Thoracic aorta (tissue), 2 donors: Measurements from ENCODE around the gene ASTE1. TPM values are rescaled to one million over a fixed set of nuclear protein-coding genes. Genes with fewer than 3 reads are reported as not detected.

Experiments
- ATAC-seq: fragments of 150-250 bp; one replicate; pipeline ENCODE4 v1.8.0; 2017; ENCODE audit warnings: low read depth; ENCODE audit not compliant: insufficient number of reproducible peaks, low FRiP score
- DNase-seq: peaks from one replicate; pipeline ENCODE4 v3.0.0-alpha.2; 2020; ENCODE audit warnings: low spot score
- H3K27ac ChIP-seq, 2 donors: fragments of 200-600 bp; sonication (generic); 1 replicate in 1 of 2; 2 replicates in 1 of 2; pipeline ENCODE4 v1.5.1; 2016; ENCODE audit warnings: mild to moderate bottlenecking in 2 of 2, moderate library complexity in 2 of 2
- H3K27me3 ChIP-seq: fragments of 200-600 bp; sonication (generic); replicated peaks from 2 replicates; pipeline ENCODE4 v1.6.0; 2016; ENCODE audit warnings: mild to moderate bottlenecking; ENCODE audit not compliant: insufficient read depth
- H3K36me3 ChIP-seq: fragments of 200-600 bp; sonication (generic); one replicate; pipeline ENCODE4 v1.5.1; 2016
- H3K4me1 ChIP-seq, 2 donors: fragments of 200-600 bp; sonication (generic); 1 replicate in 1 of 2; 2 replicates in 1 of 2; pipeline versions ENCODE4 v1.5.1 to v1.6.0; 2016; ENCODE audit warnings: low read depth in 2 of 2, mild to moderate bottlenecking in 1 of 2; ENCODE audit not compliant: control insufficient read depth in 1 of 2
- H3K4me3 ChIP-seq: fragments of 200-600 bp; sonication (generic); 2 replicates; pipeline ENCODE4 v1.5.1; 2016; ENCODE audit warnings: mild to moderate bottlenecking
- H3K9me3 ChIP-seq: fragments of 200-600 bp; sonication (generic); 2 replicates; pipeline ENCODE4 v1.5.1; 2016
- total RNA-seq, 2 donors: library from RNA; depleted of rRNA; stranded (reverse); fragments of >200 nt; gene quantifications; one replicate each; pipeline versions ENCODE4 v1.1.0 to v1.2.3, GENCODE V29; 2016
- TF ChIP-seq, protein P1 (sequence below): fragments of 200-600 bp; sonication (generic); IDR thresholded peaks from one replicate; pipeline ENCODE4 v1.5.1; 2019; ENCODE audit warnings: antibody characterized with exemption

ASTE1 gene
- total RNA-seq, 2 donors from 2014 or later, result 4.6 to 6.3 TPM

DNA sequence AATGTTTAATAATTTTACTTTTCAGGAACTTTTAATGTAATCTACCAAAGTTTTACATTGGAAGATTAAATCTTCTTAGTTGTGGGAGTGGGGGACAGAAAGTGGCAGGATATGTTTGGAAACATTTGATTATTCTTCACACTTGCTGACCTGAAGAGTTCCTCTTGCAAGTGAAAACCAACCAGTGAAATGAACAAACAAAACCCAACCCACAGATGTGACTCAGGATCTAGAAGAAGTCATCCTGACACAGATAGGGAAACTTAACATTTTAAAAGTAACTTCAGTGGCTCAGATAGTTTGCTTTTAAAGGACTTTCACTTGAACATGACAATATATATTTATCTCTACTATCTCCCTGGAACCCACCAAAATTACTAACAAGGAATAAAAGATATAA, 55.4 kb downstream of the ASTE1 start:
- TF ChIP-seq, protein P1, sequence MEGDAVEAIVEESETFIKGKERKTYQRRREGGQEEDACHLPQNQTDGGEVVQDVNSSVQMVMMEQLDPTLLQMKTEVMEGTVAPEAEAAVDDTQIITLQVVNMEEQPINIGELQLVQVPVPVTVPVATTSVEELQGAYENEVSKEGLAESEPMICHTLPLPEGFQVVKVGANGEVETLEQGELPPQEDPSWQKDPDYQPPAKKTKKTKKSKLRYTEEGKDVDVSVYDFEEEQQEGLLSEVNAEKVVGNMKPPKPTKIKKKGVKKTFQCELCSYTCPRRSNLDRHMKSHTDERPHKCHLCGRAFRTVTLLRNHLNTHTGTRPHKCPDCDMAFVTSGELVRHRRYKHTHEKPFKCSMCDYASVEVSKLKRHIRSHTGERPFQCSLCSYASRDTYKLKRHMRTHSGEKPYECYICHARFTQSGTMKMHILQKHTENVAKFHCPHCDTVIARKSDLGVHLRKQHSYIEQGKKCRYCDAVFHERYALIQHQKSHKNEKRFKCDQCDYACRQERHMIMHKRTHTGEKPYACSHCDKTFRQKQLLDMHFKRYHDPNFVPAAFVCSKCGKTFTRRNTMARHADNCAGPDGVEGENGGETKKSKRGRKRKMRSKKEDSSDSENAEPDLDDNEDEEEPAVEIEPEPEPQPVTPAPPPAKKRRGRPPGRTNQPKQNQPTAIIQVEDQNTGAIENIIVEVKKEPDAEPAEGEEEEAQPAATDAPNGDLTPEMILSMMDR, result no peak

DNA sequence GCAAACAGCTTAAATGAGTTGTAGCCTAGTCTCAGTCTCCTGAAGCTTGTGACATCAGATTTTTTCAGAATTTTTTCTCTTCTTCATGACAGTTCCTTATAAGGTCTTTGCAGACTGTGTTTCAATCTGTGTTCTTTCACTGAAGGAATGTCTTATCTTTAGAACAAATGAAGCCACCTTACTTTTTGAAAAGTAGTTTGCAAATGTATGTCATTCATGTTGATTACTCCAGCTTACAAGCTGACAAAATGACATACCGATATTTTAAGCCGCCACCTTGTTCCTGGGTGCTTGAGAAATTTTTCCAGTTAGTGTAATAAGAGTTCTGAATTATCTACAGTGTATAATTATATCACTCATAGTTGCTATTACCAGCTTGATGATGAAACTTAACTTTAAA, 57.0 kb downstream of the ASTE1 start:
- H3K36me3 ChIP-seq, result peaks cover 9% of the 10 kb centered on the region
- no peaks in the 10 kb centered on the region for H3K4me1 ChIP-seq
- H3K4me3 ChIP-seq, result no peak overlapping the region
- no peak for DNase-seq
- TF ChIP-seq, protein P1, result no peak
- H3K27me3 ChIP-seq, result no peaks in the 10 kb centered on the region
- no peak overlapping the region for H3K27ac ChIP-seq
- ATAC-seq, result no peak
- no peaks in the 10 kb centered on the region for H3K9me3 ChIP-seq

More for the DNA sequence above, 55.4 kb downstream of the ASTE1 start:
- H3K4me3 ChIP-seq, result no peak overlapping the region
- H3K4me1 ChIP-seq, result no peaks in the 10 kb centered on the region
- no peaks in the 10 kb centered on the region for H3K27me3 ChIP-seq
- ATAC-seq (no peak), DNase-seq (no peak)
- peaks cover 3% of the 10 kb centered on the region for H3K36me3 ChIP-seq
- no peak overlapping the region for H3K27ac ChIP-seq
- no peaks in the 10 kb centered on the region for H3K9me3 ChIP-seq

DNA sequence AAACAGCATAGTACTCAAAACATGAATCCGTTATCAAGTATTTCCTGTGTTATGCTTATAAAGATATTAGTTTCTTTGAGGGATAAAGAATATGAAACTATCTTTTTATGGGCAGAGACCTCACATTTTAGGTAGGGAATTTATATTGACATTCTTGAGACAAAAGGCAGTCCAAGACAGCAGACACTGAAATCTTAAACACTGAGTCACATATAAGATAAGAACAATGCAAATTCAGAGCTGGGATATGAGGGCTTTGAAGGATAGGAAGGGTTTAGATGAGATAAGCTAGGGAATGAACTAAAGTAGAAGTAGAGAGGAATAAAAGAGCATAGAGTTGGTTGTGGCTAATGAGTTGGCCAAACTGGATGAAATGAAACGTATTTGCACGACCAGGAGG, 58.4 kb downstream of the ASTE1 start:
- H3K27ac ChIP-seq, result no peak overlapping the region
- ATAC-seq (no peak), DNase-seq (no peak)
- H3K9me3 ChIP-seq, result no peaks in the 10 kb centered on the region
- H3K36me3 ChIP-seq, result peaks cover 9% of the 10 kb centered on the region
- H3K4me3 ChIP-seq, result no peak overlapping the region
- TF ChIP-seq, protein P1, result no peak
- no peaks in the 10 kb centered on the region for H3K27me3 ChIP-seq
- no peaks in the 10 kb centered on the region for H3K4me1 ChIP-seq

DNA sequence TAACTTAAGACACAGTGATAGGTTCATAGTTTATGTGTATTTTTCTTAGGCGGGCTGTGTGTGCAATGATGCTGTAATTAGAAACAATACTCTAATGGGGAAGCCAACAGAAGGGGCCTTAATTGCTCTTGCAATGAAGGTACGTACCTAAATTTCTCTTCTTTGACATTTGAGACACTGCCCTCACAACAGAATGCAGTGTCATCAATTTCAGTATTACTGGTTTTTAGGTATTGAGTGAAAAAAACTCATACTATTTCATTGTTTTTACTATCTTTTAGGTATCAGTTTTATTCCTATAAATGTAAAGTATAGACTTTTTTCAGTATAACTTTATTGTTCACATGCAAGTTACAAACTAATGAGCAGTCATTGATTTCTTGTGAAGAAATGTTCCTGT, 59.3 kb downstream of the ASTE1 start:
- H3K36me3 ChIP-seq, result peaks cover 9% of the 10 kb centered on the region
- no peak overlapping the region for H3K4me3 ChIP-seq

DNA sequence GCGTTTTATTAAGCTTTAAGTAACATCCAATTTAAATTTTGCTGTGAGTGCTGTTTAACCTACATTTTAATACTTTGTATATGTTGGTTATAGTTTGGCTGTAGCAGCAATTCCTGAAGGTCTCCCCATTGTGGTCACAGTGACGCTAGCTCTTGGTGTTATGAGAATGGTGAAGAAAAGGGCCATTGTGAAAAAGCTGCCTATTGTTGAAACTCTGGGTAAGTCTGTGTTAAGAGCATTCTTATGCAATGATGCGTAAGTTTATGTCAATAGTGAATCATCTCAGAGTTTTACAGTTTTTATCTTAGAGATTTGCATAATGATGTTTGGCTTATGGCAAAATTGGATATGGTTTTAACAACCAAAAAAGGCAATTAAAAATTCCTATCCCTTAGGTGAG, 62.7 kb downstream of the ASTE1 start:
- ATAC-seq (no peak), DNase-seq (no peak)
- Histone ChIP-seq H3K27ac (no peak overlapping the region), H3K9me3 (no peaks in the 10 kb centered on the region), H3K4me1 (no peaks in the 10 kb centered on the region), H3K27me3 (no peaks in the 10 kb centered on the region), H3K36me3 (peaks cover 16% of the 10 kb centered on the region), H3K4me3 (no peak overlapping the region)
- TF ChIP-seq, protein P1, result no peak

More for the DNA sequence above, 59.3 kb downstream of the ASTE1 start:
- no peaks in the 10 kb centered on the region for H3K4me1 ChIP-seq
- no peaks in the 10 kb centered on the region for H3K9me3 ChIP-seq
- no peak for ATAC-seq
- TF ChIP-seq, protein P1, result no peak
- no peak for DNase-seq
- no peak overlapping the region for H3K27ac ChIP-seq
- no peaks in the 10 kb centered on the region for H3K27me3 ChIP-seq

Other genes with a start within 250 kb of the ASTE1 start
- gene ATP2C1, start 132.7 kb downstream of the ASTE1 start, total RNA-seq, result 10 to 100 TPM; 51.1 to 53.1 TPM
- 10 to 100 TPM in 1 of 2 donors, 1 to 10 TPM in 1; 1.8 to 10.3 TPM for gene NEK11, start 52 bp upstream of the ASTE1 start, total RNA-seq